HepG2 (cell line): Measurements from ENCODE around the gene FAM174C. TPM values are rescaled to one million over a fixed set of nuclear protein-coding genes. Genes with fewer than 3 reads are reported as not detected.

Experiments used
- CBX5 ChIP-seq: sonication (generic); formaldehyde crosslinking; IDR thresholded peaks from 2 replicates; pipeline ENCODE4 v1.4.0; 2020; ENCODE audit warnings: missing genetic modification reagents, borderline replicate concordance
- CREB1 ChIP-seq, 2 experiments: fragments of 450-650 bp in 1 of 2; IDR thresholded peaks; 2 replicates each; pipeline ENCODE4 v1.6.1; 2016 to 2017; ENCODE audit warnings: control low read depth in 1 of 2, mild to moderate bottlenecking in 1 of 2, missing compliant biosample characterization in 1 of 2, missing genetic modification characterization in 1 of 2
- DPF2 ChIP-seq: sonication (generic); formaldehyde crosslinking; IDR thresholded peaks from 2 replicates; pipeline ENCODE4 v1.4.0; 2020; ENCODE audit warnings: mild to moderate bottlenecking, low read depth, missing genetic modification reagents, borderline replicate concordance
- FLYWCH1 ChIP-seq: sonication (generic); formaldehyde crosslinking; IDR thresholded peaks from 2 replicates; pipeline ENCODE4 v1.8.1; 2023; ENCODE audit warnings: mild to moderate bottlenecking, missing genetic modification reagents
- PAX8 ChIP-seq: sonication (generic); formaldehyde crosslinking; IDR thresholded peaks from 2 replicates; pipeline ENCODE4 v1.8.0; 2022; ENCODE audit warnings: mild to moderate bottlenecking, missing genetic modification reagents, borderline replicate concordance
- PLRG1 ChIP-seq: fragments of 450-650 bp; conservative IDR thresholded peaks from 2 replicates; pipeline ENCODE4 v1.6.1; 2016
- PPARG ChIP-seq: conservative IDR thresholded peaks from 2 replicates; pipeline ENCODE4 v1.6.1; 2016; ENCODE audit warnings: missing biosample characterization, missing genetic modification reagents
- TBL1XR1 ChIP-seq: fragments of 150-350 bp; IDR thresholded peaks from 2 replicates; pipeline ENCODE4 v1.6.1; 2014; ENCODE audit warnings: borderline replicate concordance, low read length; ENCODE audit not compliant: partially characterized antibody
- TBP ChIP-seq: sonication (generic); formaldehyde crosslinking; IDR thresholded peaks from 2 replicates; pipeline ENCODE4 v1.5.0; 2020; ENCODE audit warnings: missing genetic modification reagents
- U2AF2 ChIP-seq: fragments of 200-400 bp; formaldehyde crosslinking; IDR thresholded peaks from 2 replicates; pipeline ENCODE4 v1.6.1; 2017; ENCODE audit warnings: low read depth, mild to moderate bottlenecking, low read length
- YY1 ChIP-seq: IDR thresholded peaks from 2 replicates; pipeline ENCODE4 v1.6.1; 2011; ENCODE audit warnings: low read length, low read depth, moderate library complexity, mild to moderate bottlenecking; ENCODE audit not compliant: insufficient read depth, insufficient replicate concordance
- ZEB1 ChIP-seq: IDR thresholded peaks from 2 replicates; pipeline ENCODE4 v1.6.1; 2012; ENCODE audit warnings: mild to moderate bottlenecking, low read depth, inconsistent platforms; ENCODE audit not compliant: insufficient replicate concordance
- ZNF251 ChIP-seq: sonication (generic); formaldehyde crosslinking; IDR thresholded peaks from 2 replicates; pipeline ENCODE4 v1.9.0; 2021; ENCODE audit warnings: mild to moderate bottlenecking, missing genetic modification reagents
- polyA plus RNA-seq, 8 experiments: library from polyadenylated mRNA; depleted of rRNA in 3 of 8; stranded (reverse) in 7 of 8; unstranded in 1 of 8; fragments of >200 nt; fragmentation: Illumina TruSeq in 4 of 8; extraction: Trizol in 4 of 8; gene quantifications; 2 replicates each; pipeline versions ENCODE4 v1.2.1 to v1.2.3, GENCODE V29; 2011 to 2016; ENCODE audit warnings: low read depth in 4 of 8, missing spikeins in 1 of 8, mixed read lengths in 1 of 8; ENCODE audit not compliant: insufficient read depth in 1 of 8
- total RNA-seq, 5 experiments: library from RNA; depleted of rRNA; stranded (reverse); fragments of >200 nt; fragmentation: Illumina TruSeq; extraction: Trizol; gene quantifications; 2 replicates each; pipeline ENCODE4 v1.2.3, GENCODE V29; 2016; ENCODE audit warnings: low read depth in 1 of 5
- TF ChIP-seq, protein P1 (sequence below): sonication (generic); formaldehyde crosslinking; IDR thresholded peaks from 2 replicates; pipeline ENCODE4 v1.5.1; 2020; ENCODE audit warnings: mild to moderate bottlenecking, missing genetic modification reagents, moderate library complexity
- TF ChIP-seq, protein P2 (sequence below): fragments of 450-650 bp; IDR thresholded peaks from 2 replicates; pipeline ENCODE4 v1.6.1; 2017
- TF ChIP-seq, protein P3 (sequence below): sonication (generic); formaldehyde crosslinking; IDR thresholded peaks from 2 replicates; pipeline ENCODE4 v1.9.0; 2021; ENCODE audit warnings: mild to moderate bottlenecking, missing genetic modification reagents

Gene FAM174C
- total and polyA plus RNA-seq, 2 of the 13 experiments (the other 11 are each of a cell fraction or from before 2014, with no cell fraction given) = 19.5 to 31.3 TPM

DNA sequence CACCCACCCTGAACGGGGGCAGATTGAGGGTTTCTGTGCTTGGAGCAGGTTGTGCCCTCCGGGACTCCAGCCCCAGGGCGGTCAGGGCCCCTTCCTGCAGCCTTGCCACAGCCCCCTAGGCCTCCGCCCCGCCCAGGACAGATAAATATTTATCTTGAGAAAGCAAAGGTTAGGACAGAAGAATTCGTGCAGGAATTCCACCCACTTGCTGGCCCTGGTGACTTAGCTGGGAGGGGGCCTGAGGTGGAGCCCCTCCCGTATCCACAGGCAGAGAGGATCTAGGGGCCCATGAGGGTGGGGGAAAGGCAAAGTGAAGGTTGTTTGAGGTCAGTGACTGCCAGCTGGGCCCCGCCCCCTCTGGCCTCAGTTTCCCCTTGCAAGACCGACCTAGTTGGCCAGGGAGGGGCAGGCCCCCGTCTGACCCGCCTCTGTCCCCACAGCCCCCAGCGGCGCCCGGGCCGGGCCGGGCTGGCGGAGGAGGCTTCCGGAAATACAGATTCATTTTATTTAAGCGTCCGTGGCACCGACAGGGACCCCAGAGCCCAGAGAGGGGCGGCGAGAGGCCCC, 21.7 kb upstream of the FAM174C start (continued):
- TF ChIP-seq, protein P1, sequence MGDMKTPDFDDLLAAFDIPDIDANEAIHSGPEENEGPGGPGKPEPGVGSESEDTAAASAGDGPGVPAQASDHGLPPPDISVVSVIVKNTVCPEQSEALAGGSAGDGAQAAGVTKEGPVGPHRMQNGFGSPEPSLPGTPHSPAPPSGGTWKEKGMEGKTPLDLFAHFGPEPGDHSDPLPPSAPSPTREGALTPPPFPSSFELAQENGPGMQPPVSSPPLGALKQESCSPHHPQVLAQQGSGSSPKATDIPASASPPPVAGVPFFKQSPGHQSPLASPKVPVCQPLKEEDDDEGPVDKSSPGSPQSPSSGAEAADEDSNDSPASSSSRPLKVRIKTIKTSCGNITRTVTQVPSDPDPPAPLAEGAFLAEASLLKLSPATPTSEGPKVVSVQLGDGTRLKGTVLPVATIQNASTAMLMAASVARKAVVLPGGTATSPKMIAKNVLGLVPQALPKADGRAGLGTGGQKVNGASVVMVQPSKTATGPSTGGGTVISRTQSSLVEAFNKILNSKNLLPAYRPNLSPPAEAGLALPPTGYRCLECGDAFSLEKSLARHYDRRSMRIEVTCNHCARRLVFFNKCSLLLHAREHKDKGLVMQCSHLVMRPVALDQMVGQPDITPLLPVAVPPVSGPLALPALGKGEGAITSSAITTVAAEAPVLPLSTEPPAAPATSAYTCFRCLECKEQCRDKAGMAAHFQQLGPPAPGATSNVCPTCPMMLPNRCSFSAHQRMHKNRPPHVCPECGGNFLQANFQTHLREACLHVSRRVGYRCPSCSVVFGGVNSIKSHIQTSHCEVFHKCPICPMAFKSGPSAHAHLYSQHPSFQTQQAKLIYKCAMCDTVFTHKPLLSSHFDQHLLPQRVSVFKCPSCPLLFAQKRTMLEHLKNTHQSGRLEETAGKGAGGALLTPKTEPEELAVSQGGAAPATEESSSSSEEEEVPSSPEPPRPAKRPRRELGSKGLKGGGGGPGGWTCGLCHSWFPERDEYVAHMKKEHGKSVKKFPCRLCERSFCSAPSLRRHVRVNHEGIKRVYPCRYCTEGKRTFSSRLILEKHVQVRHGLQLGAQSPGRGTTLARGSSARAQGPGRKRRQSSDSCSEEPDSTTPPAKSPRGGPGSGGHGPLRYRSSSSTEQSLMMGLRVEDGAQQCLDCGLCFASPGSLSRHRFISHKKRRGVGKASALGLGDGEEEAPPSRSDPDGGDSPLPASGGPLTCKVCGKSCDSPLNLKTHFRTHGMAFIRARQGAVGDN (CRISPR knock-in tag) = peak; percentile 71
- TF ChIP-seq, protein P2, sequence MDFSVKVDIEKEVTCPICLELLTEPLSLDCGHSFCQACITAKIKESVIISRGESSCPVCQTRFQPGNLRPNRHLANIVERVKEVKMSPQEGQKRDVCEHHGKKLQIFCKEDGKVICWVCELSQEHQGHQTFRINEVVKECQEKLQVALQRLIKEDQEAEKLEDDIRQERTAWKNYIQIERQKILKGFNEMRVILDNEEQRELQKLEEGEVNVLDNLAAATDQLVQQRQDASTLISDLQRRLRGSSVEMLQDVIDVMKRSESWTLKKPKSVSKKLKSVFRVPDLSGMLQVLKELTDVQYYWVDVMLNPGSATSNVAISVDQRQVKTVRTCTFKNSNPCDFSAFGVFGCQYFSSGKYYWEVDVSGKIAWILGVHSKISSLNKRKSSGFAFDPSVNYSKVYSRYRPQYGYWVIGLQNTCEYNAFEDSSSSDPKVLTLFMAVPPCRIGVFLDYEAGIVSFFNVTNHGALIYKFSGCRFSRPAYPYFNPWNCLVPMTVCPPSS = no peak
- TF ChIP-seq CREB1 (IDR thresholded peaks at IDR 0.05) (no peak), CREB1 (CRISPR knock-in tag; IDR thresholded peaks at IDR 0.05) (no peak; the same call in 1 of the 2 replicates), TBP (CRISPR knock-in tag) (no peak), PLRG1 (no peak), YY1 (peak; percentile 25), FLYWCH1 (no peak), PAX8 (CRISPR knock-in tag) (no peak), CBX5 (CRISPR knock-in tag) (no peak), PPARG (peak; percentile 41; the same call in 1 of the 2 replicates), TBL1XR1 (peak; percentile 21), ZEB1 (peak; percentile 72), DPF2 (CRISPR knock-in tag) (0 out of 2 replicates have a peak, but pooled peaks have one; percentile 22), U2AF2 (no peak), ZNF251 (CRISPR knock-in tag) (no peak)
- TF ChIP-seq, protein P3, sequence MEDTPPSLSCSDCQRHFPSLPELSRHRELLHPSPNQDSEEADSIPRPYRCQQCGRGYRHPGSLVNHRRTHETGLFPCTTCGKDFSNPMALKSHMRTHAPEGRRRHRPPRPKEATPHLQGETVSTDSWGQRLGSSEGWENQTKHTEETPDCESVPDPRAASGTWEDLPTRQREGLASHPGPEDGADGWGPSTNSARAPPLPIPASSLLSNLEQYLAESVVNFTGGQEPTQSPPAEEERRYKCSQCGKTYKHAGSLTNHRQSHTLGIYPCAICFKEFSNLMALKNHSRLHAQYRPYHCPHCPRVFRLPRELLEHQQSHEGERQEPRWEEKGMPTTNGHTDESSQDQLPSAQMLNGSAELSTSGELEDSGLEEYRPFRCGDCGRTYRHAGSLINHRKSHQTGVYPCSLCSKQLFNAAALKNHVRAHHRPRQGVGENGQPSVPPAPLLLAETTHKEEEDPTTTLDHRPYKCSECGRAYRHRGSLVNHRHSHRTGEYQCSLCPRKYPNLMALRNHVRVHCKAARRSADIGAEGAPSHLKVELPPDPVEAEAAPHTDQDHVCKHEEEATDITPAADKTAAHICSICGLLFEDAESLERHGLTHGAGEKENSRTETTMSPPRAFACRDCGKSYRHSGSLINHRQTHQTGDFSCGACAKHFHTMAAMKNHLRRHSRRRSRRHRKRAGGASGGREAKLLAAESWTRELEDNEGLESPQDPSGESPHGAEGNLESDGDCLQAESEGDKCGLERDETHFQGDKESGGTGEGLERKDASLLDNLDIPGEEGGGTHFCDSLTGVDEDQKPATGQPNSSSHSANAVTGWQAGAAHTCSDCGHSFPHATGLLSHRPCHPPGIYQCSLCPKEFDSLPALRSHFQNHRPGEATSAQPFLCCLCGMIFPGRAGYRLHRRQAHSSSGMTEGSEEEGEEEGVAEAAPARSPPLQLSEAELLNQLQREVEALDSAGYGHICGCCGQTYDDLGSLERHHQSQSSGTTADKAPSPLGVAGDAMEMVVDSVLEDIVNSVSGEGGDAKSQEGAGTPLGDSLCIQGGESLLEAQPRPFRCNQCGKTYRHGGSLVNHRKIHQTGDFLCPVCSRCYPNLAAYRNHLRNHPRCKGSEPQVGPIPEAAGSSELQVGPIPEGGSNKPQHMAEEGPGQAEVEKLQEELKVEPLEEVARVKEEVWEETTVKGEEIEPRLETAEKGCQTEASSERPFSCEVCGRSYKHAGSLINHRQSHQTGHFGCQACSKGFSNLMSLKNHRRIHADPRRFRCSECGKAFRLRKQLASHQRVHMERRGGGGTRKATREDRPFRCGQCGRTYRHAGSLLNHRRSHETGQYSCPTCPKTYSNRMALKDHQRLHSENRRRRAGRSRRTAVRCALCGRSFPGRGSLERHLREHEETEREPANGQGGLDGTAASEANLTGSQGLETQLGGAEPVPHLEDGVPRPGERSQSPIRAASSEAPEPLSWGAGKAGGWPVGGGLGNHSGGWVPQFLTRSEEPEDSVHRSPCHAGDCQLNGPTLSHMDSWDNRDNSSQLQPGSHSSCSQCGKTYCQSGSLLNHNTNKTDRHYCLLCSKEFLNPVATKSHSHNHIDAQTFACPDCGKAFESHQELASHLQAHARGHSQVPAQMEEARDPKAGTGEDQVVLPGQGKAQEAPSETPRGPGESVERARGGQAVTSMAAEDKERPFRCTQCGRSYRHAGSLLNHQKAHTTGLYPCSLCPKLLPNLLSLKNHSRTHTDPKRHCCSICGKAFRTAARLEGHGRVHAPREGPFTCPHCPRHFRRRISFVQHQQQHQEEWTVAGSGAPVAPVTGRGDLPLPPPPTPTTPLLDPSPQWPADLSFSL (CRISPR knock-in tag) = no peak
